ENCODE data around the gene CLASP1.

Gene CLASP1

DNA sequence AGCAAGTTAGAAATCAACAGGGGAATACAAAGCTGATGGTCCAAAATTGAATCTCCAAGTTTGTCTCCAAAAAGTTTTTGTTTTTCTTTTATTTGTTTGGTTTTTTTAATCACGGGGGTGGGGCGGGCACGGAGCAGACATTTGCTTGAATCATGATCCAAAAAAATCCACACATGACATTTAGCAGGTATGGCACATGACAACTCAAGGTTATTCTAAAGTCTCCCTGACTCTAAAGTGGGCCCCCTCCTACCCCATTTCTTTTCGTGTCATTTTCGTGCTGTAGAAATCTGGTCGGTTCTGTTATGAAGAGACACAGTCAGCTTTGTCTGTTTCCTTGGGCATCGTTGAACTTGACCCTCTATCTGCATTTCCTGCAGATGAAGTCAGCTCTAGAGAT lies 104.0 kb downstream of the CLASP1 start:
- no peak for DNase-seq

DNA sequence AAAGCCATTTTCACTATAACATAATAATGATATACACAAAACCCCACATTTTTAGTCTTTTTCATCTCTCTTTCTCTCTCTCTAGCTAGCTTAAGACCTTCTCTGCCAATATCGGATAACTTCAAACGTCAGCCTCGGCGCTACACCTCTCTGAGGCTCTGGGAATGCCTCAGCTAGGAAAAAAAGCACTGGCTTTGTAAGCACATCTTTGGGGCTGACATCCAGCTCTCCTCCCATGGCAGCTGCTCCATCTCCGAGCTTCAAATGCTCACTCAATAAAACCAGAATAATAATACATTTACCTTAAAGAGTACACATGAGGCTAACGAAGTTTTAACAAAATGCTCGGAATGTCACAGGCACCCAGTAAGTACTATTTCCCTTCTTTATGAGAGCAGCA lies 107.8 kb downstream of the CLASP1 start:
- no peak for DNase-seq

- DNase-seq = no peak
Measured at GRCh38 chr2:121539750-121540469, 109.4 kb downstream of the CLASP1 start.

DNA sequence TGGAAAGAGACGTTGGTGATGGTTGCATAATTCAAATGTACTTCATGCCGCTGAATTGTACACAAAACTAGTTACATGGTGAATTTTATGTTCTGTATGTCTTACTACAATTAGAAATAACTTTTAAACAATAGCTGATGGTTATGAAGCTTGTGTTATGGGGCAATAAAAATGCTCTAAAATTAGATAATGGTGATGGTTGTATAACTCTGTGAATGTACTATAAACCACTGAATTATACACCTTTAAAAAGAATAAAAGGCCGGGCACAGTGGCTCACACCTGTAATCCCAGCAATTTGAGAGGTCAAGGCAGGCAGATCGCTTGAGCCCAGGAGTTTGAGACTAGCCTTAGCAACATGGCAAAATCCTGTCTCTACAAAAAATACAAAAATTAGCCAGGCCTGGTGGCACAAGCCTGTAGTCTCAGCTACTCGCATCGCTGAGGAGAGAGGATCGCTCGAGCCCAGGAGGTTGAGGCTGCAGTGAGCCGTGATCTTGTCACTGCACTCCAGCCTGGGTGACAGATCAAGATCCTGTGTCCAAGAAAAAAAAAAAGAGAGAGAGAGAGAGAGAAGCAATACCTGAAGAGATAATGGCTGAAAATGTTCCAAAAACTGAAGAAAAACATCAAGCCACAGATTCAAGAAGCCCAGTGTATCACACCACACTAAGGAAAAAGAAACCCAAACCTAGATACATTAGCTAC lies 112.3 kb downstream of the CLASP1 start:
- no peak for DNase-seq

DNA sequence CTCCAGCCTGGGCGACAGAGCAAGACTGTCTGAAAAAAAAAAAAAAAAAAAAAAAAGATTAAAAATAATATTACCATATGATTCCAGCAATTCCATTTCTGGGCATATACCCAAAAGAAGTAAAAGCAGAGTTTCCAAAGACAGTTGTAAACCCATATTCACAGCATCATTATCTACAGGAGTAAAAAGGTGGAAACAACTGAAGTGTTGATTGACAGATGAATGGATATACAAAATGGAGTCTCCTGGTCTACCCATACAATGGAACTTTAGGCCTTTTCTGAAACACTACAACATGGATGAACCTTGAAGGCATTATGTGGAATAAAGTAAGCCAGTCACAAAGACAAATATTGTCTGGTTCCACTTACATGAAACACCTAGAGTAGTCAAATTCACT lies 112.9 kb downstream of the CLASP1 start:
- DNase-seq = no peak

- no peak for DNase-seq
Measured at GRCh38 chr2:121534007-121534406, 115.3 kb downstream of the CLASP1 start.

DNA sequence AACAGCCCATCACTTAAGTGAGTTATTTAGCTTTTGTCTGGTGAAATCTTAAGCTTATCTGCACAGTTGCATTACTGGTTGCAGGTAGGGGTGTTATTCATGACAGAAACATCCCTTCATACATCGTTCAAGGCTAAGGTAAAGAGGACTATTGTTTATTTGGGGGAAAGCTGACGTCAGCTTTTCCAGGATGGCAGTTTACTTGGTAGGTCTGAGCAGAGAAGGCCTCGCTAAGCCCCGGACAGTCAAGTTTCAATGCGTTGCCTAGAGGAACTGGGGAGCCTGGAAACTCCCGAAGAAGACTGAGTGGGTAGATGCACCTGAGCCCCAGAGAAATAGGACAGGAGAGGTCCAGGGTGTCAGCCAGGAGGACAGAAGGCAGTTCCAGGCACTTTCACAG lies 116.4 kb downstream of the CLASP1 start:
- no peak for DNase-seq

- no peak for DNase-seq
Measured at GRCh38 chr2:121532347-121532766, 116.9 kb downstream of the CLASP1 start.

- peak in 54 of 56 donors; percentile 56 to 96 (median 88) for DNase-seq
Measured at GRCh38 chr2:121530212-121530705, 119.0 kb downstream of the CLASP1 start.

DNA sequence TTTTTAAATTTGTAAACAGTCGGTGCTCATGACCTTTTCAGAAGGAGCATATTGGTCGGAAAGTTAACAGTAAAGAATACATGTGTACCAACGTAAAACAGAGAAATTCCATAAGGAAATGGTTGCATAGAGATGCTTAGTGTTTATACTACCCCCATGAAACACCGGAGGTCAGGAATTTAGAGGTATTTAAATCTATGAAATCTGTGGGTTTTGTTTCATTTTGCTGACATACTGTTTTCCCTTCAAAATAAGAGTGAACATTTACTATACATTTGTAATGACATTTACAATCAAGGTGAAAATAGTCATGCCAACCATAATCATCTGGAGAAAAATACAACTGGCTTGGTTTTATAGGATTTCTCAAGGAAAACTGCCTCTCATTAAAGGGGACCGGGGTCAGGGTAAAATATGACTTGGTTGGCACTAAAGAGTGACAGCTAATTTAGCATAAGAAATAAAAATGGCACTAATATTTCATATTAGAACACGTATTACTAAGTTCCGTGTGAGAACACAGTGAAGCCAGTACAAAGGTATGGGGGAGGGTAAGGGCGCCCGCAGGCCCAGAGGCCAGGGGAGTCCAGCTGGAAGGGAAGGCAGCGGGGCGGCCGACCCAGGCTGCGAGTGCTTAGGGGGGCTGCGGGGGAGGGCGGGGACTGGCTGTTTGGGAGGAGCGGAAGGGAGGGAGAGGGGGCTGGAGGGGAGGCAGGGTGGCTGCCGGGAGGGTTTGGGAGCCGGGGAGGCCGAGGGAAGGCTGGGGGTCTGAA lies 119.6 kb downstream of the CLASP1 start:
- DNase-seq = peak in 48 of 56 donors; percentile 22 to 80 (median 68)

DNA sequence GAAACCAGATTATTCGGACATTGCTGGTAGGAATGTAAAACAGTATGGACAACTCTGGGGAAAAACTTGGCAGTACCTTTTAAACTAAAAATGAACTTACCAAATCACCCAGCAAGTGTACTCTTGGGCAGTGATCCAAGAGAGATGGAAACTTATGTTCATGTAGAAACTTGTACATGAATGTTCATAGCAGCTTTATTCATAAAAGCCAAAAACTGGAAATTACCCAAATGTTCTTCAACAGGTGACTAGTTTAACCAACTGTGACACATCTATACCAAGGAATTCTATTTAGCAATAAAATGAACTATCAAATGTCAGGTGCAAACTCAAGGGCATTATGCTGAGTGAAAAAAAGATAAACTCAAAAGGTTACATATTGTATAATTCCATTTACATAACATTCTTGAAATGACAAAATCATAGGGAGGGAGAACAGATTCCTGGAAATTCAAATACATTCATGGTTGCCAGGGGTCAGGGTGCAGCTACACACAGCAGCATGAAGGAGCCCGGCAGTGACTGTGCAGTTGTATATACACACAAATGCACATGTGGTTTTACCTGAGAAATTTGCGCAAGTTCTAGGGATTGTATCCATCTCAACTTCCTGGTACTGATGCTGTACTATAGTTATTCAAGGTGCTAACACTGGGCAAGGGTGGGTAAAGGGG lies 122.1 kb downstream of the CLASP1 start:
- no peak for DNase-seq

GRCh38 chr2:121524685-121525425 lies 124.4 kb downstream of the CLASP1 start:
- no peak for DNase-seq

DNA sequence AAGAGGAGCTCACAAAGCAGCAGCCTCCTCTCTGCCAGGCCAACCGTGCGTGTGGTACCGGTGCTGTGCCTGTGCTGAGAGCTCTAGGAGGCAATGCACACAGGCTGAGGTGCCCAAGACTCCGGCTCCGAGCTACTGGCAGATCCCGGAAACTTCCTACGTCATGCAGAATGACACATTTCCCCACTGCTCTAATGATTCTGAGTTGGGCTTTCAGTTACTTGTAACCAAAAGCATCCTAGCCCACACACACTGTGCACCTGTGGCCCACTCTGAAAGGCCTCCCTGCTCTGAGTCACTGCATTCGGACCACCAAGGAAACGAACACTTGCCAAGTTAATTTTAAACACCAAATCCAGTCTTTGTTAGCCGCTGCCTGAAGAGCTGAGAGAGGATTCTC lies 127.9 kb downstream of the CLASP1 start:
- peak in 31 of 56 donors; percentile 8 to 60 (median 33) for DNase-seq

DNA sequence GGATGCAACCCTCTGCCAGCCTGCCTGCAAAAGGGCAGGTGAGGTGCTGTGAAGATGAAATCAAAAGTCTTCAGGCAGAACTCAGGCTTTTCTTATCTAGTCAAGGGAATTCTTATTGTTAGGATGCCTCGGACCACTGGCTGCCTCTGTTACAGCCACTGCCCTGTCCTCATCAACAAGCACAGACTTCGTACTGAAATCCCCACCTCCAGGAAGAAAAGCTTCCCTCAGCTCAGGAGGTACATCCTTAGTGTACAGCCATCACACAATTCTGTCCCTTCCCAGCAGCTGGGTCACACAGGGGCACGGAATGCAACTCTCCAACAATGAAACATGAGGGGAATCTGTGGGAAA lies 128.6 kb downstream of the CLASP1 start:
- no peak for DNase-seq

GRCh38 chr2:121519732-121520640 lies 129.3 kb downstream of the CLASP1 start:
- peak in 49 of 56 donors; percentile 12 to 86 (median 66) for DNase-seq

- DNase-seq = peak in 3 of 56 donors; percentile 8 to 16 (median 10)
Measured at GRCh38 chr2:121519153-121519552, 130.1 kb downstream of the CLASP1 start.

GRCh38 chr2:121513597-121514333 lies 135.5 kb downstream of the CLASP1 start:
- no peak for DNase-seq

- DNase-seq = no peak
Measured at GRCh38 chr2:121510857-121511256, 138.4 kb downstream of the CLASP1 start.

DNA sequence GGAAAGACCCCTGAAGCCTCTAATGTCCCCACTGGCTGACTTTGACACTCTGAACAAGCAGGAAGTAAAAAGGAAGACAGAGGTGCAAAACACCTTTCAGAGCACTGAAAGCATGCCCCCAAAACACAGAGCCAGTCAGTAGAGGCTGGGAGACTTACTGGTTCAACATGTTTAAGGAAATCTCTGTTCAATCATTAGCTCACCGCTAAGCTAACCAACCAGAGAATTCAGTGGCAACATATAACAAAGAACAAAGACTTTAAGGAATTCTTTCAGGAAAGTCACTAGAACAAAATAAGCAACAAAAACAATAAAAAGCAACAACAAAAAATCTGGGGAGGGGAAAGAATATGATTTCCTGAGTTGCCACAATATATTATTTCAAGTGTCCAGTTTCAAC lies 142.6 kb downstream of the CLASP1 start:
- DNase-seq = no peak
